HCT116 (cell line): ENCODE measurements around the gene EEPD1. TPM values are rescaled to one million over a fixed set of nuclear protein-coding genes. Genes with fewer than 3 reads are reported as not detected.
"Not testable (repeated sequence)": the region's sequence is repeated elsewhere in the genome, so short reads cannot be mapped to it uniquely, and the experiment has no call there.

Experiments
- ATAC-seq: fragments of 200-7000 bp; cut with Tn5 transposase; 2 replicates; pipeline ENCODE4 v1.9.1; 2020; ENCODE audit warnings: mild to moderate bottlenecking, moderate library complexity
- BruUV-seq: library from RNA; stranded (reverse); fragments of 400-500 nt; replicated peaks from 2 replicates; lab custom pipeline; 2021; lab: Mats Ljungman, UMichigan
- CTCF ChIA-PET: fragments of 300-600 bp; sonication (Branson Sonifier 250); formaldehyde crosslinking; loops from one replicate; lab custom pipeline; 2021; ENCODE audit warnings: antibody characterized with exemption; lab: Charles Lee
- POLR2A ChIA-PET: fragments of 300-600, 350-600 bp; sonication (Branson Sonifier 250); formaldehyde crosslinking; loops from one replicate; lab custom pipeline; 2021; ENCODE audit warnings: antibody characterized with exemption; lab: Charles Lee
- RAD21 ChIA-PET, 2 experiments: fragments of 300-600 bp; sonication (Branson Sonifier 250); formaldehyde crosslinking; loops; one replicate each; lab custom pipeline; 2023; ENCODE audit warnings: low total read pairs in 2 of 2; ENCODE audit not compliant: uncharacterized antibody in 2 of 2, unreplicated experiment in 2 of 2, low non-redundant PET in 1 of 2; lab: Charles Lee
- DNase-seq: peaks from one replicate; pipeline ENCODE4 v3.0.0-alpha.2; 2010; ENCODE audit warnings: low read depth, low spot score
- H2AFZ ChIP-seq: fragments of 200-600 bp; shearing (Covaris generic), sonication (generic); 2 replicates; pipeline ENCODE4 v1.6.1; 2017; ENCODE audit warnings: low read depth, mixed run types, mixed read lengths, antibody characterized with exemption, low read length; ENCODE audit not compliant: poor library complexity, severe bottlenecking
- H3K27ac ChIP-seq: 2 replicates; pipeline ENCODE4 v1.5.1; 2012; ENCODE audit warnings: low read depth, low read length
- H3K27me3 ChIP-seq: fragments of 200-600 bp; sonication (generic); 2 replicates; pipeline ENCODE4 v1.6.1; 2016; ENCODE audit warnings: mixed run types, low read length, mixed read lengths; ENCODE audit not compliant: insufficient read depth
- H3K36me3 ChIP-seq, 2 experiments: fragments of 200-500 bp in 1 of 2; fragments of 200-600 bp in 1 of 2; sonication (Bioruptor generic) in 1 of 2; sonication (generic) in 1 of 2; 2 replicates each; pipeline versions ENCODE4 v1.5.1 to v1.6.1; 2014 to 2016; ENCODE audit warnings: low read length in 2 of 2, inconsistent platforms in 1 of 2, mixed read lengths in 1 of 2, mixed run types in 1 of 2; ENCODE audit not compliant: insufficient read depth in 2 of 2, control insufficient read depth in 1 of 2
- H3K4me1 ChIP-seq, 2 experiments: fragments of 200-600 bp in 1 of 2; sonication (generic) in 1 of 2; 2 replicates each; pipeline versions ENCODE4 v1.5.1 to v1.6.1; 2012 to 2017; ENCODE audit warnings: low read length in 2 of 2, inconsistent platforms in 1 of 2, mild to moderate bottlenecking in 1 of 2, mixed read lengths in 1 of 2, mixed run types in 1 of 2, moderate library complexity in 1 of 2; ENCODE audit not compliant: insufficient read depth in 2 of 2, control insufficient read depth in 1 of 2
- H3K4me2 ChIP-seq: fragments of 200-600 bp; sonication (generic); 2 replicates; pipeline ENCODE4 v1.6.1; 2017; ENCODE audit warnings: mixed run types, low read length, mixed read lengths
- H3K4me3 ChIP-seq, 2 experiments: fragments of 200-600 bp in 1 of 2; sonication (generic) in 1 of 2; replicated peaks in 1 of 2; 2 replicates each; pipeline ENCODE4 v1.5.1; 2011 to 2016; ENCODE audit warnings: low read length in 2 of 2, control low read depth in 1 of 2, low read depth in 1 of 2, mild to moderate bottlenecking in 1 of 2, mixed read lengths in 1 of 2, mixed run types in 1 of 2
- H3K79me2 ChIP-seq: fragments of 200-600 bp; sonication (generic); 2 replicates; pipeline ENCODE4 v1.6.1; 2017; ENCODE audit warnings: mild to moderate bottlenecking, mixed run types, low read length, moderate library complexity, mixed read lengths; ENCODE audit not compliant: insufficient read depth
- H3K9ac ChIP-seq: fragments of 200-600 bp; sonication (generic); 2 replicates; pipeline ENCODE4 v1.6.1; 2016; ENCODE audit warnings: low read length, mixed read lengths
- H3K9me2 ChIP-seq: fragments of 200-600 bp; sonication (generic), shearing (Covaris generic); 2 replicates; pipeline ENCODE4 v1.6.1; 2017; ENCODE audit warnings: mixed run types, mild to moderate bottlenecking, moderate library complexity; ENCODE audit not compliant: insufficient read depth
- H3K9me3 ChIP-seq, 2 experiments: fragments of 200-500 bp in 1 of 2; fragments of 200-600 bp in 1 of 2; sonication (Bioruptor generic) in 1 of 2; sonication (generic) in 1 of 2; 2 replicates each; pipeline ENCODE4 v1.6.1; 2014 to 2017; ENCODE audit warnings: low read length in 2 of 2, mixed read lengths in 2 of 2, inconsistent platforms in 1 of 2, low read depth in 1 of 2, mild to moderate bottlenecking in 1 of 2, mixed run types in 1 of 2, moderate library complexity in 1 of 2; ENCODE audit not compliant: control insufficient read depth in 1 of 2, insufficient read depth in 1 of 2
- H4K20me1 ChIP-seq: fragments of 200-600 bp; sonication (generic), shearing (Covaris generic); 2 replicates; pipeline ENCODE4 v1.6.1; 2017; ENCODE audit warnings: mixed run types, mild to moderate bottlenecking, moderate library complexity; ENCODE audit not compliant: insufficient read depth
- EGR1 ChIP-seq: IDR thresholded peaks from 2 replicates; pipeline ENCODE4 v1.6.1; 2012; ENCODE audit warnings: low read depth
- FOSL1 ChIP-seq: IDR thresholded peaks from 2 replicates; pipeline ENCODE4 v1.6.1; 2012; ENCODE audit warnings: low read depth
- SIN3A ChIP-seq: IDR thresholded peaks from 2 replicates; pipeline ENCODE4 v1.6.1; 2012; ENCODE audit warnings: low read depth
- YY1 ChIP-seq: IDR thresholded peaks from 2 replicates; pipeline ENCODE4 v1.6.1; 2011; ENCODE audit warnings: low read length, low read depth, moderate library complexity, mild to moderate bottlenecking; ENCODE audit not compliant: insufficient replicate concordance; ENCODE audit errors: extremely low read depth
- intact Hi-C: fragments of 100-400 bp; cut with micrococcal nuclease; formaldehyde crosslinking; loops from 2 replicates; pipeline ENCODE4 v1.10.0; 2022
- total RNA-seq: library from RNA; stranded (reverse); gene quantifications from one replicate; pipeline ENCODE4 v1.2.1, GENCODE V29; 2021; ENCODE audit not compliant: unreplicated experiment

The EEPD1 gene
- total RNA-seq, 1 experiment from 2014 or later, result 4.2 TPM

- Histone ChIP-seq H3K27me3 (no peaks in the 10 kb centered on the region), H3K4me3 (no peak overlapping the region), H3K9me2 (no peaks in the 10 kb centered on the region), H3K4me1 (no peaks in the 10 kb centered on the region; a peak in 1 of 4 replicates), H3K9ac (no peak overlapping the region), H4K20me1 (no peaks in the 10 kb centered on the region), H3K36me3 (no peaks in the 10 kb centered on the region), H3K9me3 (no peaks in the 10 kb centered on the region), H2AFZ (no peak overlapping the region), H3K4me2 (no peak overlapping the region), H3K79me2 (no peaks in the 10 kb centered on the region), H3K27ac (no peak overlapping the region)
- no peak for TF ChIP-seq YY1
- TF ChIP-seq EGR1, result no peak
- TF ChIP-seq FOSL1, result no peak
- no peak for TF ChIP-seq SIN3A
- ChIA-PET RAD21 (no interaction called here), POLR2A (no interaction called here), CTCF (no interaction called here)
- BruUV-seq, result no TSS peak
- DNase-seq (no peak), ATAC-seq (no peak)
- intact Hi-C loops, result no loop called here
Measured at GRCh38 chr7:36238138-36238537, 85.1 kb downstream of the EEPD1 start.

DNA sequence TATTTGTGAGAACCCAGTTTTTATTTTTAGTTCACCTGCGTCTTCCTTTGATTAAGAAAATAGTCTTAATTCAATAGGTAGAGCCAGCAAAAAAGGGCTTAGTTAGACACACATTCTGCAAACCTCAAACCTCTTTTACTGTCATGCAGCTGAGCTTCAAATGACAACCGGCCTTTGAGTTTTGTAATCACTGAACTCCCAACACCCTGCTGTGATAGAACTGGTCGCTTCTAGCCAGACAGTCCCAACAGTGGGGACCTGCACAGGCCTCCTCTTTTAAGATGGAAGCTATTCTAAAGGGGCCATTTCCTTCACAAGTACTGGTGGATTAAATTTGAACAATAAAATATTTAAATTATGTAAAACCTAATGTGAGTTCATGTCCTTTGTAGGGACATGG, 90.3 kb downstream of the EEPD1 start:
- RAD21 ChIA-PET, H3K4me3 ChIP-seq, ATAC-seq, H3K27ac ChIP-seq, H3K36me3 ChIP-seq, POLR2A ChIA-PET, H3K9me2 ChIP-seq, intact Hi-C loops, H3K27me3 ChIP-seq, H3K4me1 ChIP-seq, H3K9ac ChIP-seq, DNase-seq, H2AFZ ChIP-seq, H3K79me2 ChIP-seq, H4K20me1 ChIP-seq, H3K4me2 ChIP-seq, CTCF ChIA-PET, H3K9me3 ChIP-seq, BruUV-seq: not testable (repeated sequence)

GRCh38 chr7:36244001-36244400, 90.9 kb downstream of the EEPD1 start:
- H3K27me3 ChIP-seq, H3K4me3 ChIP-seq, BruUV-seq, H3K79me2 ChIP-seq, RAD21 ChIA-PET, H2AFZ ChIP-seq, H3K36me3 ChIP-seq, intact Hi-C loops, DNase-seq, H3K4me1 ChIP-seq, H3K4me2 ChIP-seq, H3K27ac ChIP-seq, H3K9ac ChIP-seq, ATAC-seq, H4K20me1 ChIP-seq, POLR2A ChIA-PET, H3K9me3 ChIP-seq, H3K9me2 ChIP-seq: not testable (repeated sequence)
- CTCF ChIA-PET, result interaction anchor here (0.6 kb wide), 1 partner anchor 298 kb away, joined by 3 read pairs; no protein-coding TSS in a partner anchor
